ENCODE results near the gene TEX19.

DNA sequence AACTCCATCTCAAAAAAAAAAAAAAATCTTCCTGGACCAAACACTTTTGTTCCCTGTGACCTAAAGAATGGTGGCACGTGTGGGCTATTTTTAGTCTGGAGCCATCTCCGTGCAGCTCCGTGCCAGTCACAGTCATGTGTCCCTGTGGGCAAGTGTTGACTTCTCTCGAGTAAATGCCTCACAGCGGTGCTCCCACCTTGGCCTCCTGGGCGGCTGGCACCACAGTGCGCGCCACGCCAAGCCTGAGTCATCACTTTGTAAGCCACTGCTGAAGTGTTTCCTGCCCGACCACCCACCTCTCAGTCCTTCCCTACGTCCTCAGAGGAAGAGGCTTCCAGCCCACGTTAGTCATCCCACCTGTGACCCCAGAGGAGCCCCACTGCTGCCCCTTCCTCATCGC, 48.2 kb downstream of the TEX19 start:
- TF ChIP-seq CTCF (IDR thresholded peaks at IDR 0.05): no peak
- no peak for TF ChIP-seq POLR2AphosphoS5 (IDR thresholded peaks at IDR 0.05)

Measured in prostate gland (tissue), 2 donors.